ENCODE data around the gene DIS3L2.

GRCh38 chr2:232293191-232293590 is 331.7 kb downstream of the DIS3L2 start:
- TF ChIP-seq CTCF (IDR thresholded peaks at IDR 0.05): no peak
- no peak for TF ChIP-seq POLR2A (IDR thresholded peaks at IDR 0.05; ENCODE audit: low read depth)

All from esophagus muscularis mucosa (tissue), 3 donors.